ENCODE results near the gene YPEL1. TPM values are rescaled to one million over a fixed set of nuclear protein-coding genes. Genes with fewer than 3 reads are reported as not detected.

The YPEL1 gene
- total RNA-seq, 2 donors from 2014 or later, result 2.2 to 2.9 TPM

GRCh38 chr22:21738081-21738480 is 2.5 kb upstream of the YPEL1 start:
- no peak for TF ChIP-seq CTCF (IDR thresholded peaks at IDR 0.05)
- intact Hi-C loops (cut with DNase I), result no loop called here
- no peaks in the 10 kb centered on the region for H3K36me3 ChIP-seq
- H3K27ac ChIP-seq, result no peak overlapping the region
- no peak overlapping the region for H3K9ac ChIP-seq (ENCODE audit: low read depth in 2 of 2, low read length in 2 of 2)
- no peaks in the 10 kb centered on the region for H3K4me1 ChIP-seq
- H3K27me3 ChIP-seq, result no peaks in the 10 kb centered on the region
- no peak for DNase-seq
- no peak overlapping the region for H3K4me3 ChIP-seq
- H3K9me3 ChIP-seq, result no peaks in the 10 kb centered on the region

- intact Hi-C loops (cut with DNase I), result no loop called here
- H3K27me3 ChIP-seq, result no peaks in the 10 kb centered on the region
- H3K9me3 ChIP-seq, result no peaks in the 10 kb centered on the region
- no peak overlapping the region for H3K27ac ChIP-seq
- no peaks in the 10 kb centered on the region for H3K36me3 ChIP-seq
- H3K9ac ChIP-seq (ENCODE audit: low read depth in 2 of 2, low read length in 2 of 2), result no peak overlapping the region
- DNase-seq, result no peak
- H3K4me3 ChIP-seq, result no peak overlapping the region
- H3K4me1 ChIP-seq, result no peaks in the 10 kb centered on the region
- no peak for TF ChIP-seq CTCF (IDR thresholded peaks at IDR 0.05)
Observed at GRCh38 chr22:21736948-21737347, 1.4 kb upstream of the YPEL1 start.

GRCh38 chr22:21736084-21736642 is 569 bp upstream of the YPEL1 start:
- peak; percentile 27 for DNase-seq
- H3K4me3 ChIP-seq, result peak overlapping the region; percentile 66
- no peak for TF ChIP-seq CTCF (IDR thresholded peaks at IDR 0.05)
- H3K27ac ChIP-seq, result no peak overlapping the region
- H3K9ac ChIP-seq (ENCODE audit: low read depth in 2 of 2, low read length in 2 of 2), result peak overlapping the region in 1 of 2 donors; percentile 58
- H3K36me3 ChIP-seq, result no peaks in the 10 kb centered on the region
- H3K9me3 ChIP-seq, result no peaks in the 10 kb centered on the region
- intact Hi-C loops (cut with DNase I), result no loop called here
- no peaks in the 10 kb centered on the region for H3K27me3 ChIP-seq
- no peaks in the 10 kb centered on the region for H3K4me1 ChIP-seq

GRCh38 chr22:21734540-21735199 is 924 bp downstream of the YPEL1 start:
- intact Hi-C loops (cut with DNase I), result no loop called here
- Histone ChIP-seq H3K9me3 (no peaks in the 10 kb centered on the region), H3K27me3 (no peaks in the 10 kb centered on the region), H3K9ac (ENCODE audit: low read depth in 2 of 2, low read length in 2 of 2) (peak overlapping the region; percentile 6 to 58), H3K27ac (no peak overlapping the region), H3K4me1 (no peaks in the 10 kb centered on the region), H3K36me3 (no peaks in the 10 kb centered on the region), H3K4me3 (peak overlapping the region; percentile 49)
- no peak for TF ChIP-seq CTCF (IDR thresholded peaks at IDR 0.05)
- no peak for DNase-seq

- Histone ChIP-seq H3K36me3 (no peaks in the 10 kb centered on the region), H3K27ac (no peak overlapping the region), H3K4me3 (no peak overlapping the region), H3K9ac (ENCODE audit: low read depth in 2 of 2, low read length in 2 of 2) (no peak overlapping the region), H3K27me3 (no peaks in the 10 kb centered on the region), H3K9me3 (no peaks in the 10 kb centered on the region), H3K4me1 (no peaks in the 10 kb centered on the region)
- intact Hi-C loops (cut with DNase I), result no loop called here
- no peak for DNase-seq
- TF ChIP-seq CTCF (IDR thresholded peaks at IDR 0.05), result no peak
Observed at GRCh38 chr22:21731503-21731902, 4.1 kb downstream of the YPEL1 start.
